Measurements from ENCODE around the gene CYBB.

CYBB gene

GRCh38 chrX:37781814-37782213, 2.0 kb downstream of the CYBB start:
- H3K4me1 ChIP-seq (ENCODE audit: control insufficient read depth in 2 of 2, insufficient read depth in 1 of 2, low read depth in 1 of 2, low read length in 2 of 2): no peaks in the 10 kb centered on the region
- no peaks in the 10 kb centered on the region for H3K36me3 ChIP-seq (replicated peaks in 1 of 2; ENCODE audit: control insufficient read depth in 2 of 2, insufficient read depth in 2 of 2, low read length in 2 of 2)
- no peak overlapping the region for H2AK5ac ChIP-seq (ENCODE audit: low read depth, low read length)
- no peak overlapping the region for H2BK15ac ChIP-seq (ENCODE audit: low read length)
- H3K18ac ChIP-seq (ENCODE audit: low read length): no peak overlapping the region
- no peak overlapping the region for H3K4ac ChIP-seq (ENCODE audit: low read length)
- H3K79me1 ChIP-seq (ENCODE audit: low read depth, low read length): no peaks in the 10 kb centered on the region
- no peak overlapping the region for H2BK12ac ChIP-seq (ENCODE audit: low read length)
- H3K9me3 ChIP-seq (replicated peaks in 1 of 2; ENCODE audit: control insufficient read depth in 2 of 2, insufficient read depth in 1 of 2, low read depth in 1 of 2, low read length in 2 of 2): no peaks in the 10 kb centered on the region
- H2BK120ac ChIP-seq (ENCODE audit: low read depth, low read length): no peak overlapping the region
- H2AFZ ChIP-seq (ENCODE audit: low read length): no peak overlapping the region
- H3K9ac ChIP-seq (ENCODE audit: low read depth, low read length, poor library complexity): no peak overlapping the region
- no CpG with 5 or more reads among the region's 3 CpGs for WGBS, 2 donors (ENCODE audit: extremely low coverage in 2 of 2, insufficient read length in 2 of 2, insufficient replicate concordance in 1 of 2)
- DNase-seq (ENCODE audit: low spot score): no peak
- H3K27me3 ChIP-seq (ENCODE audit: control insufficient read depth in 3 of 3, insufficient read depth in 3 of 3, low read depth in 1 of 3, low read length in 3 of 3): no peaks in the 10 kb centered on the region
- no peak overlapping the region for H3K27ac ChIP-seq (replicated peaks; ENCODE audit: low read length)
- H4K91ac ChIP-seq (ENCODE audit: low read depth, low read length, poor library complexity): no peak overlapping the region
- no peak overlapping the region for H4K8ac ChIP-seq (ENCODE audit: low read depth, low read length)
- H2BK5ac ChIP-seq (ENCODE audit: low read length): no peak overlapping the region
- no peak overlapping the region for H3K4me3 ChIP-seq (ENCODE audit: low read length in 2 of 2)
- H3K14ac ChIP-seq (ENCODE audit: low read length): no peak overlapping the region
- H3K4me2 ChIP-seq (ENCODE audit: insufficient read depth, low read length, poor library complexity, severe bottlenecking): no peak overlapping the region
- no peak overlapping the region for H3K23ac ChIP-seq (ENCODE audit: low read depth, low read length, poor library complexity)

DNA sequence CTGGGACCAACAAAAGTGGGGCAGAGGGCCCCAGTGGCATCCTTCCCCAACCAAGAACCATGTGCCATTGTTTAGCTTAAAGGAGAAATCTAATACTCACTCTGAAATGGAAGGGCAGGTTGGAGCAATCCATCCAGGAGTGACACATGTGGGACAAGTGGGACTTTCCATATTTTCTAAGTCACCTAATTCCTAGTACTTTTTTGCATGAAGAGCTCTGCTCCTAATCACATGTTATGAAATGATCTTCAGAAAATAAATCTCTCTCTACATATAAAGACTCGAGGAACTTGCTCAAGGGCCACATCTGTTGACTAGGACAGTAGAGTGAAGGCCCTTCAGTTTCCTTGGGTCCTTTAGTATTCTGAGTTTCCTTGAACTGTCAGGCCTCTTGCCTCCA, 2.5 kb downstream of the CYBB start:
- no peak for DNase-seq (ENCODE audit: low spot score)
- no peaks in the 10 kb centered on the region for H3K79me1 ChIP-seq (ENCODE audit: low read depth, low read length)
- WGBS, 2 donors (ENCODE audit: extremely low coverage in 2 of 2, insufficient read length in 2 of 2, insufficient replicate concordance in 1 of 2): no CpG with 5 or more reads among the region's 1 CpG
- no peak overlapping the region for H2BK5ac ChIP-seq (ENCODE audit: low read length)
- no peaks in the 10 kb centered on the region for H3K27me3 ChIP-seq (ENCODE audit: control insufficient read depth in 3 of 3, insufficient read depth in 3 of 3, low read depth in 1 of 3, low read length in 3 of 3)
- no peak overlapping the region for H3K18ac ChIP-seq (ENCODE audit: low read length)
- no peak overlapping the region for H2BK15ac ChIP-seq (ENCODE audit: low read length)
- no peak overlapping the region for H3K23ac ChIP-seq (ENCODE audit: low read depth, low read length, poor library complexity)
- H3K14ac ChIP-seq (ENCODE audit: low read length): no peak overlapping the region
- H2AFZ ChIP-seq (ENCODE audit: low read length): no peak overlapping the region
- H3K9ac ChIP-seq (ENCODE audit: low read depth, low read length, poor library complexity): no peak overlapping the region
- no peak overlapping the region for H2AK5ac ChIP-seq (ENCODE audit: low read depth, low read length)
- H4K8ac ChIP-seq (ENCODE audit: low read depth, low read length): no peak overlapping the region
- H3K36me3 ChIP-seq (replicated peaks in 1 of 2; ENCODE audit: control insufficient read depth in 2 of 2, insufficient read depth in 2 of 2, low read length in 2 of 2): no peaks in the 10 kb centered on the region
- no peaks in the 10 kb centered on the region for H3K4me1 ChIP-seq (ENCODE audit: control insufficient read depth in 2 of 2, insufficient read depth in 1 of 2, low read depth in 1 of 2, low read length in 2 of 2)
- H4K91ac ChIP-seq (ENCODE audit: low read depth, low read length, poor library complexity): no peak overlapping the region
- H3K27ac ChIP-seq (replicated peaks; ENCODE audit: low read length): no peak overlapping the region
- no peak overlapping the region for H2BK12ac ChIP-seq (ENCODE audit: low read length)
- H3K4ac ChIP-seq (ENCODE audit: low read length): no peak overlapping the region
- no peaks in the 10 kb centered on the region for H3K9me3 ChIP-seq (replicated peaks in 1 of 2; ENCODE audit: control insufficient read depth in 2 of 2, insufficient read depth in 1 of 2, low read depth in 1 of 2, low read length in 2 of 2)
- no peak overlapping the region for H2BK120ac ChIP-seq (ENCODE audit: low read depth, low read length)
- no peak overlapping the region for H3K4me3 ChIP-seq (ENCODE audit: low read length in 2 of 2)
- H3K4me2 ChIP-seq (ENCODE audit: insufficient read depth, low read length, poor library complexity, severe bottlenecking): no peak overlapping the region

GRCh38 chrX:37783305-37783704, 3.4 kb downstream of the CYBB start:
- DNase-seq (ENCODE audit: low spot score): no peak
- H4K91ac ChIP-seq (ENCODE audit: low read depth, low read length, poor library complexity): no peak overlapping the region
- no peak overlapping the region for H2AK5ac ChIP-seq (ENCODE audit: low read depth, low read length)
- H3K4me3 ChIP-seq (ENCODE audit: low read length in 2 of 2): no peak overlapping the region
- no peak overlapping the region for H3K4me2 ChIP-seq (ENCODE audit: insufficient read depth, low read length, poor library complexity, severe bottlenecking)
- H3K79me1 ChIP-seq (ENCODE audit: low read depth, low read length): no peaks in the 10 kb centered on the region
- no peaks in the 10 kb centered on the region for H3K36me3 ChIP-seq (replicated peaks in 1 of 2; ENCODE audit: control insufficient read depth in 2 of 2, insufficient read depth in 2 of 2, low read length in 2 of 2)
- WGBS, 2 donors (ENCODE audit: extremely low coverage in 2 of 2, insufficient read length in 2 of 2, insufficient replicate concordance in 1 of 2): no CpG with 5 or more reads among the region's 4 CpGs
- no peaks in the 10 kb centered on the region for H3K9me3 ChIP-seq (replicated peaks in 1 of 2; ENCODE audit: control insufficient read depth in 2 of 2, insufficient read depth in 1 of 2, low read depth in 1 of 2, low read length in 2 of 2)
- no peak overlapping the region for H3K23ac ChIP-seq (ENCODE audit: low read depth, low read length, poor library complexity)
- H3K14ac ChIP-seq (ENCODE audit: low read length): no peak overlapping the region
- H3K9ac ChIP-seq (ENCODE audit: low read depth, low read length, poor library complexity): no peak overlapping the region
- no peak overlapping the region for H4K8ac ChIP-seq (ENCODE audit: low read depth, low read length)
- H2BK120ac ChIP-seq (ENCODE audit: low read depth, low read length): no peak overlapping the region
- no peaks in the 10 kb centered on the region for H3K4me1 ChIP-seq (ENCODE audit: control insufficient read depth in 2 of 2, insufficient read depth in 1 of 2, low read depth in 1 of 2, low read length in 2 of 2)
- no peak overlapping the region for H3K27ac ChIP-seq (replicated peaks; ENCODE audit: low read length)
- H3K4ac ChIP-seq (ENCODE audit: low read length): no peak overlapping the region
- no peak overlapping the region for H2BK12ac ChIP-seq (ENCODE audit: low read length)
- no peak overlapping the region for H2AFZ ChIP-seq (ENCODE audit: low read length)
- no peak overlapping the region for H2BK5ac ChIP-seq (ENCODE audit: low read length)
- H3K18ac ChIP-seq (ENCODE audit: low read length): no peak overlapping the region
- no peak overlapping the region for H2BK15ac ChIP-seq (ENCODE audit: low read length)
- no peaks in the 10 kb centered on the region for H3K27me3 ChIP-seq (ENCODE audit: control insufficient read depth in 3 of 3, insufficient read depth in 3 of 3, low read depth in 1 of 3, low read length in 3 of 3)

DNA sequence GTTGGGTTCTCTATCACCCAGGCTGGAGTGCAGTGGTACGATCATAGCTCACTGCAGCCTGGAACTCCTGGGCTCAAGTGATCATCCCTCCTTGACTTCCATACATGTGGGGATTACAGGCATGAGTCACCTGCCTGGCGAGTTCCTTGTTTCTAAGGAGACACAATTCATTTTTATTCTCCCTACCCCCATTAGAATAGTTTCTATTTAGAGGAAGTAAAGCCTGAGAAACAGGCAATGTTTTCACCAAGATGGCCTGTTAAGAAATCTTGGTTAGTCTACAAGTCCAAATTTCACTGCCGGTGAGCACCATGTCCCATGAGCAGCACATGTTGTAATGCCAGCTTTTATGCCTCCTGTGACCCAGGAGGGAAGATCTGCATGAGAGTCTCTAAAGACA, 5.7 kb downstream of the CYBB start:
- WGBS, 2 donors (ENCODE audit: extremely low coverage in 2 of 2, insufficient read length in 2 of 2, insufficient replicate concordance in 1 of 2): no CpG with 5 or more reads among the region's 3 CpGs
- Histone ChIP-seq H3K23ac (ENCODE audit: low read depth, low read length, poor library complexity) (no peak overlapping the region), H3K9me3 (replicated peaks in 1 of 2; ENCODE audit: control insufficient read depth in 2 of 2, insufficient read depth in 1 of 2, low read depth in 1 of 2, low read length in 2 of 2) (no peaks in the 10 kb centered on the region), H4K91ac (ENCODE audit: low read depth, low read length, poor library complexity) (no peak overlapping the region), H3K36me3 (replicated peaks in 1 of 2; ENCODE audit: control insufficient read depth in 2 of 2, insufficient read depth in 2 of 2, low read length in 2 of 2) (no peaks in the 10 kb centered on the region), H3K4ac (ENCODE audit: low read length) (no peak overlapping the region), H2AFZ (ENCODE audit: low read length) (no peak overlapping the region), H3K27me3 (ENCODE audit: control insufficient read depth in 3 of 3, insufficient read depth in 3 of 3, low read depth in 1 of 3, low read length in 3 of 3) (no peaks in the 10 kb centered on the region), H2BK15ac (ENCODE audit: low read length) (no peak overlapping the region), H3K27ac (replicated peaks; ENCODE audit: low read length) (no peak overlapping the region), H3K14ac (ENCODE audit: low read length) (no peak overlapping the region), H3K79me1 (ENCODE audit: low read depth, low read length) (no peaks in the 10 kb centered on the region), H2BK5ac (ENCODE audit: low read length) (no peak overlapping the region), H3K9ac (ENCODE audit: low read depth, low read length, poor library complexity) (no peak overlapping the region), H3K4me2 (ENCODE audit: insufficient read depth, low read length, poor library complexity, severe bottlenecking) (no peak overlapping the region), H3K4me3 (ENCODE audit: low read length in 2 of 2) (no peak overlapping the region), H3K4me1 (ENCODE audit: control insufficient read depth in 2 of 2, insufficient read depth in 1 of 2, low read depth in 1 of 2, low read length in 2 of 2) (no peaks in the 10 kb centered on the region), H4K8ac (ENCODE audit: low read depth, low read length) (no peak overlapping the region), H2BK120ac (ENCODE audit: low read depth, low read length) (no peak overlapping the region), H2AK5ac (ENCODE audit: low read depth, low read length) (no peak overlapping the region), H3K18ac (ENCODE audit: low read length) (no peak overlapping the region), H2BK12ac (ENCODE audit: low read length) (no peak overlapping the region)
- no peak for DNase-seq (ENCODE audit: low spot score)

All from neuronal stem cell (in vitro differentiated cells).